B cell (primary cell): ENCODE results near the gene METAP2. TPM values are rescaled to one million over a fixed set of nuclear protein-coding genes. Genes with fewer than 3 reads are reported as not detected.

Source experiments
- ATAC-seq: fragments of 200-7000 bp; cut with Tn5 transposase; one replicate; pipeline ENCODE4 v1.10.0; 2021; ENCODE audit warnings: low read depth, mild to moderate bottlenecking, moderate number of reproducible peaks, moderate library complexity
- CTCF ChIA-PET: fragments of 350-600 bp; sonication (Branson Sonifier 250); formaldehyde crosslinking; loops from one replicate; lab custom pipeline; 2021; ENCODE audit warnings: antibody characterized with exemption, inconsistent platforms; lab: Charles Lee
- POLR2A ChIA-PET: fragments of 350-600 bp; sonication (Branson Sonifier 250); formaldehyde crosslinking; loops from one replicate; lab custom pipeline; 2021; ENCODE audit warnings: antibody characterized with exemption; lab: Charles Lee
- DNase-seq: peaks from one replicate; pipeline ENCODE4 v3.0.0; 2013
- H2AFZ ChIP-seq: 2 replicates; pipeline ENCODE4 v1.6.1; 2012; ENCODE audit warnings: mild to moderate bottlenecking, low read depth, low read length; ENCODE audit not compliant: insufficient read depth, poor library complexity, severe bottlenecking
- H3K27ac ChIP-seq, 2 donors: 1 replicate in 1 of 2; 2 replicates in 1 of 2; pipeline ENCODE4 v1.5.1; 2012 to 2013; ENCODE audit warnings: low read length in 2 of 2, mild to moderate bottlenecking in 2 of 2, moderate library complexity in 1 of 2
- H3K27me3 ChIP-seq, 4 experiments: fragments of 200-600 bp in 1 of 4; sonication (generic) in 1 of 4; replicated peaks in 1 of 4; 1 replicate in 2 of 4; 2 replicates in 2 of 4; pipeline versions ENCODE4 v1.6.1 to v1.7.0; 2013 to 2016; ENCODE audit warnings: low read length in 3 of 4, mild to moderate bottlenecking in 2 of 4, mixed read lengths in 1 of 4, moderate library complexity in 1 of 4; ENCODE audit not compliant: insufficient read depth in 4 of 4, control insufficient read depth in 3 of 4; ENCODE audit errors: control extremely low read depth in 1 of 4
- H3K36me3 ChIP-seq, 2 experiments: replicated peaks in 1 of 2; 1 replicate in 1 of 2; 2 replicates in 1 of 2; pipeline versions ENCODE4 v1.6.1 to v1.7.1; 2013; ENCODE audit warnings: low read length in 1 of 2; ENCODE audit not compliant: insufficient read depth in 2 of 2, control insufficient read depth in 1 of 2; ENCODE audit errors: control extremely low read depth in 1 of 2, extremely low read depth in 1 of 2
- H3K4me1 ChIP-seq, 2 donors: fragments of 200-600 bp in 1 of 2; sonication (generic) in 1 of 2; 1 replicate in 1 of 2; 2 replicates in 1 of 2; pipeline versions ENCODE4 v1.5.1 to v1.6.1; 2013 to 2017; ENCODE audit warnings: low read length in 2 of 2; ENCODE audit not compliant: control insufficient read depth in 2 of 2, insufficient read depth in 2 of 2
- H3K4me2 ChIP-seq: replicated peaks from 2 replicates; pipeline ENCODE3; 2012; ENCODE audit warnings: mild to moderate bottlenecking, low read depth, low read length; ENCODE audit not compliant: poor library complexity, severe bottlenecking
- H3K4me3 ChIP-seq, 5 experiments: fragments of 200-600 bp in 1 of 5; sonication (generic) in 1 of 5; 1 replicate in 3 of 5; 2 replicates in 2 of 5; pipeline versions ENCODE4 v1.5.1 to v1.7.0; 2011 to 2016; ENCODE audit warnings: low read length in 4 of 5, mild to moderate bottlenecking in 4 of 5, low read depth in 2 of 5, control low read depth in 1 of 5, moderate library complexity in 1 of 5; ENCODE audit not compliant: insufficient read depth in 1 of 5; ENCODE audit errors: control extremely low read depth in 1 of 5, extremely low read depth in 1 of 5
- H3K79me2 ChIP-seq: fragments of 200-600 bp; sonication (generic); one replicate; pipeline ENCODE4 v1.6.0; 2016; ENCODE audit warnings: low read length; ENCODE audit not compliant: control insufficient read depth, insufficient read depth
- H3K9ac ChIP-seq: fragments of 200-600 bp; sonication (generic); 2 replicates; pipeline ENCODE4 v1.6.1; 2017; ENCODE audit warnings: mild to moderate bottlenecking, low read length, moderate library complexity
- H3K9me3 ChIP-seq, 3 donors: one replicate each; pipeline versions ENCODE4 v1.6.1 to v1.7.1; 2013; ENCODE audit warnings: low read length in 2 of 3; ENCODE audit not compliant: control insufficient read depth in 2 of 3, insufficient read depth in 1 of 3; ENCODE audit errors: control extremely low read depth in 1 of 3
- H4K20me1 ChIP-seq: 2 replicates; pipeline ENCODE4 v1.6.0; 2012; ENCODE audit warnings: mild to moderate bottlenecking, low read length; ENCODE audit not compliant: insufficient read depth, control insufficient read depth, poor library complexity, severe bottlenecking
- H3K27ac Mint-ChIP-seq: one replicate; pipeline ENCODE4 v1.8.0; 2021; ENCODE audit warnings: mixed read lengths
- H3K27me3 Mint-ChIP-seq: one replicate; pipeline ENCODE4 v1.8.0; 2021; ENCODE audit warnings: mixed read lengths
- H3K4me1 Mint-ChIP-seq: one replicate; pipeline ENCODE4 v1.8.0; 2021; ENCODE audit warnings: mixed read lengths
- H3K4me3 Mint-ChIP-seq: one replicate; pipeline ENCODE4 v1.8.0; 2021; ENCODE audit warnings: mixed read lengths
- H3K9me3 Mint-ChIP-seq: one replicate; pipeline ENCODE4 v1.8.0; 2022; ENCODE audit warnings: mixed read lengths; ENCODE audit not compliant: insufficient read depth
- EZH2 ChIP-seq: IDR thresholded peaks from 2 replicates; pipeline ENCODE4 v1.6.1; 2012; ENCODE audit warnings: borderline replicate concordance, low read depth, mild to moderate bottlenecking, moderate library complexity, low read length; ENCODE audit not compliant: insufficient read depth, poor library complexity, severe bottlenecking
- WGBS: methylation state at CpG from one replicate; pipeline ENCODE4 v1.1.5; 2013; ENCODE audit warnings: missing lambda C conversion rate; ENCODE audit not compliant: insufficient coverage; 5-methylcytosine and 5-hydroxymethylcytosine counted together
- intact Hi-C: fragments of 100-400 bp; cut with micrococcal nuclease; formaldehyde crosslinking; loops from one replicate; pipeline ENCODE4 v1.10.0; 2022
- polyA plus RNA-seq: library from polyadenylated mRNA; depleted of rRNA; stranded (reverse); fragments of >200 nt; gene quantifications from 2 replicates; pipeline ENCODE4 v1.2.3, GENCODE V29; 2012
- total RNA-seq, 2 donors: library from RNA; stranded (reverse); fragments of 120-200 nt in 1 of 2; gene quantifications; 1 replicate in 1 of 2; 2 replicates in 1 of 2; pipeline versions ENCODE4 v1.2.3 to v1.2.4, GENCODE V29; 2013 to 2022
- TF ChIP-seq, protein P1 (sequence below): fragments of 200-600 bp; IDR thresholded peaks from one replicate; pipeline ENCODE4 v1.8.0; 2022; ENCODE audit warnings: antibody characterized with exemption, mild to moderate bottlenecking

The METAP2 gene
- total and polyA plus RNA-seq, 2 donors (not counting 1 experiment from before 2014, with no cell fraction given): 15.3 to 49.9 TPM

DNA sequence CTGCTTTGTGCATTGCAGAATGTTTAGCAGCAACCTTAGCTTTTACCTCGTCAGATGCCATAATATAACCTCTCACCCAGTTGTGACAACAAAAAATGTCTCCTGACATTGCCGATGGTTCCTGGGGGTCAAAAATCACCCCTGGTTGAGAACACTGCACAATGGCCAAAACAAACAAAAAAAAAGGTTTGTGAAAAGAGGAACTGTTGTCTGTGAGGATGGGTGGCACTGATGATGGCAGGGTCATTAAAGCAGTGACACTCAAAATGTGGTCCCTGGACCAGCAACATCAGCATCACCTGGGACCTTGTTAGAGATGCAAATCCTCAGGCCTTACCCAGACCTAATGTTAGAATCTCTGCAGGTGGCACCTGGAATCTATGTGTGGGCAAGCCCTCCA is 36.4 kb upstream of the METAP2 start:
- Histone ChIP-seq H3K36me3 (no peaks in the 10 kb centered on the region), H3K9me3 (no peaks in the 10 kb centered on the region), H4K20me1 (no peaks in the 10 kb centered on the region), H3K9ac (no peak overlapping the region), H3K4me1 (peaks cover 9 to 20% of the 10 kb centered on the region in 2 donors), H2AFZ (no peak overlapping the region), H3K27ac (no peak overlapping the region), H3K4me2 (no peak overlapping the region), H3K27me3 (no peaks in the 10 kb centered on the region), H3K79me2 (no peaks in the 10 kb centered on the region), H3K4me3 (no peak overlapping the region)
- TF ChIP-seq, protein P1, sequence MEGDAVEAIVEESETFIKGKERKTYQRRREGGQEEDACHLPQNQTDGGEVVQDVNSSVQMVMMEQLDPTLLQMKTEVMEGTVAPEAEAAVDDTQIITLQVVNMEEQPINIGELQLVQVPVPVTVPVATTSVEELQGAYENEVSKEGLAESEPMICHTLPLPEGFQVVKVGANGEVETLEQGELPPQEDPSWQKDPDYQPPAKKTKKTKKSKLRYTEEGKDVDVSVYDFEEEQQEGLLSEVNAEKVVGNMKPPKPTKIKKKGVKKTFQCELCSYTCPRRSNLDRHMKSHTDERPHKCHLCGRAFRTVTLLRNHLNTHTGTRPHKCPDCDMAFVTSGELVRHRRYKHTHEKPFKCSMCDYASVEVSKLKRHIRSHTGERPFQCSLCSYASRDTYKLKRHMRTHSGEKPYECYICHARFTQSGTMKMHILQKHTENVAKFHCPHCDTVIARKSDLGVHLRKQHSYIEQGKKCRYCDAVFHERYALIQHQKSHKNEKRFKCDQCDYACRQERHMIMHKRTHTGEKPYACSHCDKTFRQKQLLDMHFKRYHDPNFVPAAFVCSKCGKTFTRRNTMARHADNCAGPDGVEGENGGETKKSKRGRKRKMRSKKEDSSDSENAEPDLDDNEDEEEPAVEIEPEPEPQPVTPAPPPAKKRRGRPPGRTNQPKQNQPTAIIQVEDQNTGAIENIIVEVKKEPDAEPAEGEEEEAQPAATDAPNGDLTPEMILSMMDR: no peak
- no peak for TF ChIP-seq EZH2
- no peaks in the 10 kb centered on the region for H3K27me3 Mint-ChIP-seq
- intact Hi-C loops: no loop called here
- ATAC-seq: no peak
- WGBS: 100% methylated on average over 1 of the region's 2 CpGs
- no peaks in the 10 kb centered on the region for H3K9me3 Mint-ChIP-seq
- DNase-seq: peak; percentile 5
- no peak overlapping the region for H3K27ac Mint-ChIP-seq
- no peak overlapping the region for H3K4me3 Mint-ChIP-seq
- ChIA-PET POLR2A (interaction anchor here (1.2 kb wide), 1 partner anchor 35 kb away, joined by 3 read pairs; no protein-coding TSS in a partner anchor), CTCF (no interaction called here)
- H3K4me1 Mint-ChIP-seq: peaks cover 14% of the 10 kb centered on the region

DNA sequence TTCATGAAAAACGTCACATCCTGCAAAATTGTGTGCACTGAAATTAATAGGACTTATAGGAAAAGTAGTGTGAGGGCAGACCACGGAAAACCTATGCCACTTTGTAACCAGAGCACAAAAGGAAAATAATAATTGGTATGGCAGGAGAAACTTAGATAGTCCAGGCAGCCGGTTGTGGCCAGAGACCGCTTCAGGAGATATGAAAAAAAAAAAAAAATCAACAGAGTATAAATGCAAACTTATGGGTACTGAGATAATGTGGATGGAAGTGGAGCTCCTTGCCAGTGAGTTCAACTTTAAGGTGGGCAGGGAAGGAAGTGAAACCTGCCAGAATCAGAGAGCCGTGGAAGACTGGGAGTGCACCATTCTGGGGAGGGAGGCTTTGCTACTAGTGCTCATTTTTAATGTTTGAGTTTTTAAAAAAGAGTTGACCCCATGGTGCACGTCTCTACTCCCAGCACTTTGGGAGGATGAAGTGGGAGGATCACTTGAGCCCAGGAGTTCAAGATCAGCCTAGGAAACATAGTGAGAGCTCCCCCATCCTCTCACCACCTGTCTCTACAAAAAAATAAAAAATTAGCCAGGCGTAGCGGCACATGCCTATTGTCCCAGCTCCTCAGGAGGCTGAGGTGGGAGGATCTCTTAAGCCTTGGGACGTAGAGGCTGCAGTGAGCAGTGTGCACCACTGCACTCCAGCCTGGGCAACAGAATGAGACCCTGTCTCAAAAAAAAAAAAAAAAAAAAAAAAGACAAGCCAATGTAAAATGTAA is 34.3 kb upstream of the METAP2 start:
- Histone ChIP-seq H3K4me1 (peaks cover 9 to 20% of the 10 kb centered on the region in 2 donors), H3K9ac (no peak overlapping the region), H3K27me3 (peaks cover 0 to under 1% (median 0%) of the 10 kb centered on the region in 4 experiments), H3K4me3 (no peak overlapping the region), H3K9me3 (no peaks in the 10 kb centered on the region), H3K27ac (no peak overlapping the region), H3K4me2 (no peak overlapping the region), H3K79me2 (no peaks in the 10 kb centered on the region), H3K36me3 (no peaks in the 10 kb centered on the region), H4K20me1 (no peaks in the 10 kb centered on the region), H2AFZ (no peak overlapping the region)
- Mint-ChIP-seq H3K27ac (no peak overlapping the region), H3K4me1 (peaks cover 14% of the 10 kb centered on the region), H3K27me3 (no peaks in the 10 kb centered on the region), H3K4me3 (no peak overlapping the region), H3K9me3 (no peaks in the 10 kb centered on the region)
- no peak for TF ChIP-seq EZH2
- TF ChIP-seq, protein P1: no peak
- ChIA-PET POLR2A (no interaction called here), CTCF (interaction anchor here (0.6 kb wide), 1 partner anchor 45 kb away, joined by 3 read pairs; no protein-coding TSS in a partner anchor)
- intact Hi-C loops: no loop called here
- ATAC-seq: peak; percentile 60
- WGBS: 50% methylated on average over 2 of the region's 9 CpGs
- peak; percentile 61 for DNase-seq
